Esophagus muscularis mucosa (tissue), 4 donors: ENCODE data around the gene NTM. TPM values are rescaled to one million over a fixed set of nuclear protein-coding genes. Genes with fewer than 3 reads are reported as not detected.
A peak's percentile ranks its signal among the peaks of the same experiment; 100 is the strongest.

Experiments used
- DNase-seq: peaks from one replicate; pipeline ENCODE4 v3.0.0-alpha.2; 2017; ENCODE audit errors: extremely low spot score
- H3K27ac ChIP-seq, 4 donors: fragments of 200-600 bp; sonication (generic); replicated peaks in 1 of 4; 1 replicate in 3 of 4; 2 replicates in 1 of 4; pipeline ENCODE4 v1.5.1; 2016 to 2019; ENCODE audit warnings: mild to moderate bottlenecking in 1 of 4
- H3K27me3 ChIP-seq, 4 donors: fragments of 200-600 bp; sonication (generic); one replicate each; pipeline versions ENCODE4 v1.5.1 to v1.6.0; 2016 to 2019
- H3K36me3 ChIP-seq, 4 donors: fragments of 200-600 bp; sonication (generic); one replicate each; pipeline ENCODE4 v1.5.1; 2016 to 2019
- H3K4me1 ChIP-seq, 4 donors: fragments of 200-600 bp; sonication (generic); one replicate each; pipeline ENCODE4 v1.5.1; 2016 to 2019
- H3K4me3 ChIP-seq, 4 donors: fragments of 200-600 bp; sonication (generic); 1 replicate in 2 of 4; 2 replicates in 2 of 4; pipeline ENCODE4 v1.5.1; 2016 to 2019; ENCODE audit warnings: mild to moderate bottlenecking in 4 of 4, moderate library complexity in 1 of 4
- H3K9me3 ChIP-seq, 4 donors: fragments of 200-600 bp; sonication (generic); 1 replicate in 3 of 4; 2 replicates in 1 of 4; pipeline ENCODE4 v1.5.1; 2016 to 2019
- EP300 ChIP-seq: sonication (generic); formaldehyde crosslinking; IDR thresholded peaks from one replicate; pipeline ENCODE4 v1.6.1; 2017; ENCODE audit warnings: antibody characterized with exemption
- POLR2A ChIP-seq: fragments of 450-650 bp; IDR thresholded peaks from one replicate; pipeline ENCODE4 v1.6.1; 2017; ENCODE audit warnings: antibody characterized with exemption, moderate library complexity, mild to moderate bottlenecking, low read depth
- POLR2AphosphoS5 ChIP-seq, 2 donors: sonication (generic); formaldehyde crosslinking; IDR thresholded peaks; one replicate each; pipeline ENCODE4 v1.6.1; 2017; ENCODE audit warnings: antibody characterized with exemption in 2 of 2
- WGBS: methylation state at CpG from one replicate; pipeline ENCODE4 v1.1.5; 2018; 5-methylcytosine and 5-hydroxymethylcytosine counted together
- intact Hi-C: fragments of 100-400 bp; cut with DNase I; formaldehyde crosslinking; loops from one replicate; pipeline ENCODE4 v1.15.1; 2023
- total RNA-seq, 4 donors: library from RNA; depleted of rRNA; stranded (reverse); fragments of >200 nt; gene quantifications; one replicate each; pipeline versions ENCODE4 v1.1.0 to v1.2.1, GENCODE V29; 2016
- TF ChIP-seq, protein P1 (sequence below), 3 experiments: fragments of 200-600 bp in 2 of 3; fragments of 450-650 bp in 1 of 3; sonication (generic) in 2 of 3; IDR thresholded peaks; one replicate each; pipeline ENCODE4 v1.5.1; 2017 to 2019; ENCODE audit warnings: antibody characterized with exemption in 3 of 3, mild to moderate bottlenecking in 2 of 3, moderate library complexity in 1 of 3

Gene NTM
- total RNA-seq, 4 donors from 2014 or later = 5.6 to 25.3 (median 8.3) TPM

DNA sequence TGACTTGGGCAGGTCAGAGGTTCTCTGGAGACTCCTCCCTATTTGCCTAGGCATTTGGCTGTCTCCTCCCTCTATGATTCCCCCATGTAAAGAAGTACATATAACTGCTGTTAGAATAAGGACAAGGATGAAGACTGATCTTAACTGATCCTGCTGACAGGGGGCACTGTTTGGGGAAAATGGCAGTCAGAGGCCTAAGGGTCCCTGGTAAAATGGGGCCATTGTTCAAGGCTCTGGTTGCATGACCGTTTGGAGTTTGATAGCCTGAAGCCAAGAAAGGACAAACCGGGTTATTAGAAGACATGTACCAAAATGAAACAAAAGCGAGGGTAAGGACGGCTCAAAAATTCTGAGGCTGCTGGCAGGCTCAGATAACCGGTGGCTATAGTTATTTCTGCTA lies 712.2 kb downstream of the NTM start:
- peaks cover 0 to 29% (median 17%) of the 10 kb centered on the region in 4 donors for H3K9me3 ChIP-seq
- WGBS = 69% methylated on average over 5 of the region's 5 CpGs
- H3K27me3 ChIP-seq = no peaks in the 10 kb centered on the region
- no peak overlapping the region for H3K27ac ChIP-seq
- no peaks in the 10 kb centered on the region for H3K36me3 ChIP-seq
- peak; percentile 50 for DNase-seq
- H3K4me1 ChIP-seq = no peaks in the 10 kb centered on the region
- intact Hi-C loops = no loop called here
- H3K4me3 ChIP-seq = no peak overlapping the region
- no peak for TF ChIP-seq POLR2AphosphoS5 (IDR thresholded peaks at IDR 0.05)
- TF ChIP-seq EP300 = no peak
- TF ChIP-seq, protein P1, sequence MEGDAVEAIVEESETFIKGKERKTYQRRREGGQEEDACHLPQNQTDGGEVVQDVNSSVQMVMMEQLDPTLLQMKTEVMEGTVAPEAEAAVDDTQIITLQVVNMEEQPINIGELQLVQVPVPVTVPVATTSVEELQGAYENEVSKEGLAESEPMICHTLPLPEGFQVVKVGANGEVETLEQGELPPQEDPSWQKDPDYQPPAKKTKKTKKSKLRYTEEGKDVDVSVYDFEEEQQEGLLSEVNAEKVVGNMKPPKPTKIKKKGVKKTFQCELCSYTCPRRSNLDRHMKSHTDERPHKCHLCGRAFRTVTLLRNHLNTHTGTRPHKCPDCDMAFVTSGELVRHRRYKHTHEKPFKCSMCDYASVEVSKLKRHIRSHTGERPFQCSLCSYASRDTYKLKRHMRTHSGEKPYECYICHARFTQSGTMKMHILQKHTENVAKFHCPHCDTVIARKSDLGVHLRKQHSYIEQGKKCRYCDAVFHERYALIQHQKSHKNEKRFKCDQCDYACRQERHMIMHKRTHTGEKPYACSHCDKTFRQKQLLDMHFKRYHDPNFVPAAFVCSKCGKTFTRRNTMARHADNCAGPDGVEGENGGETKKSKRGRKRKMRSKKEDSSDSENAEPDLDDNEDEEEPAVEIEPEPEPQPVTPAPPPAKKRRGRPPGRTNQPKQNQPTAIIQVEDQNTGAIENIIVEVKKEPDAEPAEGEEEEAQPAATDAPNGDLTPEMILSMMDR (IDR thresholded peaks at IDR 0.05) = no peak
- no peak for TF ChIP-seq POLR2A

DNA sequence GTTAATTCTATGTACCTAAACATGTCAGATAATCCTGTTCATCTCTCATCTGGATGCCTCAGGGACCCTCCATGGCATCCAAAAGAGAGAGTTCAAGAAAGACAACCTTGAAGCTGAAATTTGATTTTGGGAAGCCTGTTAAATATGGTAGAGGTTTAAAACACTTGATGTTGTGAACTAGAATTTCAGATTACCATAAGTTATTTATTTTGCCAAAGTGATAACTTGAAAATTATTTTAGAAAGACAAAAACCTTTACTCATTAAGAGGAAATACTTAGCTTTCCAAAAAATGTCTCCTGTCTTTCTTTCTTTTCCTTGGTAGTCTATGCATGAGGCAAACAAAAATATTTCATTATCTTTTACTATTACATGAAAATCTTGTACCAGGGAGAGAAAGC lies 714.0 kb downstream of the NTM start:
- Histone ChIP-seq H3K27ac (no peak overlapping the region), H3K4me3 (no peak overlapping the region), H3K27me3 (no peaks in the 10 kb centered on the region), H3K36me3 (no peaks in the 10 kb centered on the region), H3K9me3 (peaks cover 0 to 31% (median 21%) of the 10 kb centered on the region in 4 donors), H3K4me1 (no peaks in the 10 kb centered on the region)
- intact Hi-C loops = no loop called here
- TF ChIP-seq EP300 (no peak), POLR2A (no peak), POLR2AphosphoS5 (IDR thresholded peaks at IDR 0.05) (no peak)
- TF ChIP-seq, protein P1 (IDR thresholded peaks at IDR 0.05) = no peak
- peak; percentile 21 for DNase-seq

DNA sequence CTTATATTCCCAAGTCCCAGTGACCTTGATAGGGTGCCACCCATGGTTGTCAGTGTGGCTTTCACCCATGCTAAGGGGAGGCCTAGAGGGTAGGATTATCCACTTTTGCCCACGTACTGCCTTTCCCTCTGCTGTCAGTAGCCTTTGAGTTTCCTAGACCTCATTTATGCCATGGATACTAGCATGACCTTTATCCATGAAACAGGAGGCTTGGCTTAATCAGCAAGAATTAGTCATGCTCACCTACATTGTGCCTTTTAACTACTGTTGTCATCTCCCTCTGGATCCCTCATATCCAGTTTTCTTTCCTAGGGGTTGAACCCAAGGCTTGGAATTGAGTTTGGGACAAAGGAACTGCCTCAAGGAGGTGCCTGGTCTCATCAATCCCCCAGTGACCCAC lies 716.7 kb downstream of the NTM start:
- Histone ChIP-seq H3K4me3 (no peak overlapping the region), H3K27me3 (no peaks in the 10 kb centered on the region), H3K9me3 (peaks cover 0 to 31% (median 21%) of the 10 kb centered on the region in 4 donors), H3K27ac (no peak overlapping the region), H3K4me1 (no peaks in the 10 kb centered on the region), H3K36me3 (no peaks in the 10 kb centered on the region)
- TF ChIP-seq, protein P1 (IDR thresholded peaks at IDR 0.05) = no peak
- TF ChIP-seq EP300 (no peak), POLR2AphosphoS5 (IDR thresholded peaks at IDR 0.05) (no peak), POLR2A (no peak)
- no peak for DNase-seq
- intact Hi-C loops = no loop called here
- WGBS = 89% methylated on average over 1 of the region's 1 CpG

DNA sequence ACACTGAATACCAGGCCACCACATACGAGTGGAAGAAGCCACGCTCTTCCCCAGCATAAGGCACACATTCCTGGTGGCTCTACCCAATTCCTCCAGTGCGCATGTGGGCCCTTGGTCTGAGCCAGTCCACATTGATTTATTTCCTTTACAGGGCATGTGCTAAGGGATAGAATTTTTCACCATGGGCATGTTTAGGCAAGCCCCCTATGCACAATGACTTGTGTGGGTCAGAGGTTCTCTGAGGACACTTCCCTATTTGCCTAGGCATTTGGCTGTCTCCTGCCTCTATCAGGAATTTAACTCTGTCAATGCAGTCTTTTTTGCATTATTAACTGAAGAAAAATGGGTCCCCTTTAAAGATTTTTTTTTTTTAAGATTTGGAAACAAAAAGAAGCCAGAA lies 718.1 kb downstream of the NTM start:
- TF ChIP-seq POLR2AphosphoS5 (IDR thresholded peaks at IDR 0.05) = no peak
- no peak for TF ChIP-seq POLR2A
- WGBS = 100% methylated on average over 3 of the region's 3 CpGs
- intact Hi-C loops = no loop called here

DNA sequence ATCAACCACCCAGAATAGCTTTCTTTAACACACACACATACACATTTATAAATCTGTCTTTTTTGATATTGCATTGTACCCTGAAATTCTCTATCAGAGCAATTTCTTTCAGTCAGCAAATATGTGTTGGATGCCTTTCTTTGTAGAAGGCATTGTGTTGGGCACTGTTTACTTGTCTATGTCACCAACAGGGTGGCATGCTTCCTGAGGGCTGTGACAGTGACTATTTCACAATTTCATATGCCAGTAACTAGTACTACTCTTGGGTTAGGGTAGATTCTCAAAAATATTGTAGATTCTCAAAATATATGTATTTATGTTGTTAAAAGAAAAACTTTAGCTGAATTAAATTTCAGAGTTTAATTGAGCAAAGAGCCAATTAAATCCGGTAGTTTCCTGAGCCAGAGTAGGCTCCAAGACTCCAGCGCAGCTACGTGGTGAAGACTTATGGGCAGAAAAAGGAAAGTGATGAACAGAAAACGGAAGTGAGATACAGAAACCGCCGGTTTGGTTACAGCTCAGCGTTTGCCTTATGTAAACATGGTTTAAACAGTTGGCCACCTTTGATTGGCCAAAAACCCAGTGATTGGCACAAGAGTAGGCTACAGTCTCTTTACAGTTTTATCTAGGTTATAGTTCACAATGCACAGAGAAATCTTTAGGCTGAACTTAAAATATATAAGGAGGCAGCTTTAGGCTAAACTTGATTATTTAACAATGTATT lies 723.3 kb downstream of the NTM start:
- DNase-seq = no peak
- Histone ChIP-seq H3K36me3 (no peaks in the 10 kb centered on the region), H3K27ac (no peak overlapping the region), H3K4me1 (peaks cover 0 to 11% (median 1%) of the 10 kb centered on the region in 4 donors), H3K27me3 (no peaks in the 10 kb centered on the region), H3K4me3 (no peak overlapping the region), H3K9me3 (peaks cover 0 to 4% (median 0%) of the 10 kb centered on the region in 4 donors)
- intact Hi-C loops = no loop called here
- WGBS = 76% methylated on average over 7 of the region's 7 CpGs
- no peak for TF ChIP-seq POLR2AphosphoS5 (IDR thresholded peaks at IDR 0.05)
- TF ChIP-seq, protein P1 (IDR thresholded peaks at IDR 0.05) = no peak
- no peak for TF ChIP-seq POLR2A
- no peak for TF ChIP-seq EP300

More for the DNA sequence above, 718.1 kb downstream of the NTM start:
- Histone ChIP-seq H3K36me3 (no peaks in the 10 kb centered on the region), H3K4me1 (no peaks in the 10 kb centered on the region), H3K27me3 (no peaks in the 10 kb centered on the region), H3K9me3 (peaks cover 0 to 26% (median 18%) of the 10 kb centered on the region in 4 donors), H3K27ac (no peak overlapping the region), H3K4me3 (no peak overlapping the region)
- no peak for DNase-seq
